OCI-LY1 (cell line): ENCODE measurements around the gene MYL3.

Experiments
- CTCF ChIP-seq: fragments of 200-600 bp; sonication (generic), shearing (Covaris generic); IDR thresholded peaks from 2 replicates; pipeline ENCODE4 v1.5.1; 2017; ENCODE audit warnings: mild to moderate bottlenecking, antibody characterized with exemption, low read length, moderate library complexity, mixed read lengths
- EZH2 ChIP-seq: fragments of 200-600 bp; sonication (generic), shearing (Covaris generic); IDR thresholded peaks from 2 replicates; pipeline ENCODE4 v1.8.0; 2017; ENCODE audit warnings: borderline replicate concordance, mixed run types, mild to moderate bottlenecking, antibody characterized with exemption, low read length, moderate library complexity, mixed read lengths

DNA sequence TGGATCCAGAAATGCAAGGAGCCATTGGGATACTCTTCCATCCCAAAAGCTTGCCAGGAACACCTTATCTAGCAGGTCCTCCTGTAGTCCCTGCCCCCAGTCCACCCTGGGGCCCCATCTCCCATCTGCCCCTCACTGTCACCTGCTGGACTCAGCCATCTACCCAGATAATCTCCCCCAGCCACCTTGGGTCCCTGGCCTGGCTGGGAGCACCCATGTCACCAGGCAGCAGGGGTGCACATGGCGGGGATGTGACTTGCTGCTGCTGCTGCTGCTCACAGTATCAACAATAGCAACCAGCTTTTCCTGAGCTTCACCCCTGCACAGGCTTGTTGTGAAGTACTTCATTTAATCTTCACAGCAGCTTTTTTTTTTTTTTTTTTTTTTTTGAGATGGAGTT, 26.9 kb upstream of the MYL3 start:
- no peak for TF ChIP-seq CTCF
- no peak for TF ChIP-seq EZH2
